ENCODE measurements around the gene PTPN1. TPM values are rescaled to one million over a fixed set of nuclear protein-coding genes. Genes with fewer than 3 reads are reported as not detected.
"Not testable (repeated sequence)": the region's sequence is repeated elsewhere in the genome, so short reads cannot be mapped to it uniquely, and the experiment has no call there.

Gene PTPN1
- total RNA-seq, 6 experiments from 2014 or later: 37.8 to 46.5 (median 45.2) TPM

DNA sequence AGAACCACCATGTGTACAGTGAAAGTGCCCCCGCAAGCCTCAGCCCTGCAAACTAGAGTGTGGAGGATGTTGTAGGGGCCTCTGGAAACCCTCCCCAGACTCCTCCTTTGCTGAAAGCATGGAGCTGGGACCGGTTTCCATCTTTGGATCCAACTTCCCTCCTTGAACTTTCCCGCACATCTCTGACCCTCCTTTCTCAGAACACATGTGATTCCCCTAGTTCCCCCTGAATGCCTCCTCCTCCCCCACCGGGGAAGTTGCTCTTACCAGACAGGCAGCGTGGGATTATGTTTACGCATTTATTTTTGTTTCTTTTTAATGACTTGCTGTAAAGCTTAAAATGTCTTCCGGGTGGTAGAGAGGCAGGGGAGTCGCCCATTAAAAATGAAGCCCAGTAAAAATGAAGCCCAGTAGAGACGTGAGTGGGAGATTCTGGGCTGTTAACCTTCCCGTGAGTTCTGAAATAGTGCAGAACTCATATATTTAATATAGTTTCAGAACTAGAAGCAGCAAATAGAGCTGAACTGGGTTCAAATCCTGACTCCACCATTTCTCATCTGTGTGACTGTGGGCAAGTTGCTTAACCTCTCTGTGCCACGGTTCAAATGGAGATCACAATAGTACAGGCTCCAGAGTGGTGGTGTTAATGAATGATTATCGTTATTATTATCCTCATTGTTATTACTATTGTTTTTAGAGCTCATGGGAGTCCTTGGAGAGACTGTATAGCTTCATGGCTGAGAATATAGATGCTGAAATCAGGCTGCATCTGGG is 8.0 kb upstream of the PTPN1 start:
- peaks cover 50% of the 10 kb centered on the region for H3K4me1 Mint-ChIP-seq (ENCODE audit: low read depth)
- no peaks in the 10 kb centered on the region for H3K36me3 Mint-ChIP-seq (ENCODE audit: low read depth)
- H3K9me3 Mint-ChIP-seq: no peaks in the 10 kb centered on the region
- no peaks in the 10 kb centered on the region; the same call in none of the 2 replicates for H3K27me3 Mint-ChIP-seq (ENCODE audit: insufficient read depth)
- H3K27ac Mint-ChIP-seq: peak overlapping the region; percentile 78; the same call in 1 of the 2 replicates
- TF ChIP-seq, protein P1, sequence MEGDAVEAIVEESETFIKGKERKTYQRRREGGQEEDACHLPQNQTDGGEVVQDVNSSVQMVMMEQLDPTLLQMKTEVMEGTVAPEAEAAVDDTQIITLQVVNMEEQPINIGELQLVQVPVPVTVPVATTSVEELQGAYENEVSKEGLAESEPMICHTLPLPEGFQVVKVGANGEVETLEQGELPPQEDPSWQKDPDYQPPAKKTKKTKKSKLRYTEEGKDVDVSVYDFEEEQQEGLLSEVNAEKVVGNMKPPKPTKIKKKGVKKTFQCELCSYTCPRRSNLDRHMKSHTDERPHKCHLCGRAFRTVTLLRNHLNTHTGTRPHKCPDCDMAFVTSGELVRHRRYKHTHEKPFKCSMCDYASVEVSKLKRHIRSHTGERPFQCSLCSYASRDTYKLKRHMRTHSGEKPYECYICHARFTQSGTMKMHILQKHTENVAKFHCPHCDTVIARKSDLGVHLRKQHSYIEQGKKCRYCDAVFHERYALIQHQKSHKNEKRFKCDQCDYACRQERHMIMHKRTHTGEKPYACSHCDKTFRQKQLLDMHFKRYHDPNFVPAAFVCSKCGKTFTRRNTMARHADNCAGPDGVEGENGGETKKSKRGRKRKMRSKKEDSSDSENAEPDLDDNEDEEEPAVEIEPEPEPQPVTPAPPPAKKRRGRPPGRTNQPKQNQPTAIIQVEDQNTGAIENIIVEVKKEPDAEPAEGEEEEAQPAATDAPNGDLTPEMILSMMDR (IDR thresholded peaks at IDR 0.05): no peak
- no peak overlapping the region for H3K4me3 Mint-ChIP-seq
- DNase-seq: no peak

- TF ChIP-seq, protein P1 (IDR thresholded peaks at IDR 0.05): peak; percentile 45
- peak overlapping the region; percentile 67 for H3K27ac Mint-ChIP-seq
- no peaks in the 10 kb centered on the region for H3K36me3 Mint-ChIP-seq (ENCODE audit: low read depth)
- H3K27me3 Mint-ChIP-seq (ENCODE audit: insufficient read depth): no peaks in the 10 kb centered on the region; the same call in none of the 2 replicates
- no peaks in the 10 kb centered on the region for H3K9me3 Mint-ChIP-seq
- no peak for DNase-seq
- peaks cover 45% of the 10 kb centered on the region for H3K4me1 Mint-ChIP-seq (ENCODE audit: low read depth)
- H3K4me3 Mint-ChIP-seq: no peak overlapping the region
These were observed 5.9 kb upstream of the PTPN1 start for GRCh38 chr20:50504231-50504823.

DNA sequence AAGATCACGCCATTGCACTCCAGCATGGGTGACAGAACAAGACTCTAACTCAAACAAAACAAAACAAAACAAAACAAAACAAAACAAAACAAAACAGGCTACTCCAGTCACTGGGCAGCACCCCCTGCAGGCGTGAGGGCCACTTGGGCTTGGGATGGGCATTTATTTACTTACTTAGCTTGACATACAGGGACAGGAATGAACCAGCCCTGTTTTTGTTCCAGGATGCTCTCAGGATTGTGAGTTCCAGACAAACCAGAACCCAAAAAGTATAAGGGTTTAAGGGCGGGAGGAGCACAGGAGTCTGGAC is 4.0 kb upstream of the PTPN1 start:
- DNase-seq: no peak
- H3K4me1 Mint-ChIP-seq (ENCODE audit: low read depth): peaks cover 50% of the 10 kb centered on the region
- no peaks in the 10 kb centered on the region for H3K36me3 Mint-ChIP-seq (ENCODE audit: low read depth)
- TF ChIP-seq, protein P1 (IDR thresholded peaks at IDR 0.05): peak; percentile 54
- H3K4me3 Mint-ChIP-seq: no peak overlapping the region
- no peaks in the 10 kb centered on the region; the same call in none of the 2 replicates for H3K27me3 Mint-ChIP-seq (ENCODE audit: insufficient read depth)
- H3K9me3 Mint-ChIP-seq: no peaks in the 10 kb centered on the region
- no peak overlapping the region for H3K27ac Mint-ChIP-seq

GRCh38 chr20:50507745-50508144 is 2.4 kb upstream of the PTPN1 start:
- H3K4me3 Mint-ChIP-seq; H3K9me3 Mint-ChIP-seq; H3K27me3 Mint-ChIP-seq (ENCODE audit: insufficient read depth); H3K27ac Mint-ChIP-seq; H3K36me3 Mint-ChIP-seq (ENCODE audit: low read depth); DNase-seq: not testable (repeated sequence)
- peaks cover 51% of the 10 kb centered on the region for H3K4me1 Mint-ChIP-seq (ENCODE audit: low read depth)

GRCh38 chr20:50508171-50508755 is 1.9 kb upstream of the PTPN1 start:
- peak overlapping the region; percentile 66; the same call in 1 of the 2 replicates for H3K27ac Mint-ChIP-seq
- H3K4me3 Mint-ChIP-seq: no peak overlapping the region
- DNase-seq: no peak
- peaks cover 51% of the 10 kb centered on the region for H3K4me1 Mint-ChIP-seq (ENCODE audit: low read depth)
- no peaks in the 10 kb centered on the region; the same call in none of the 2 replicates for H3K27me3 Mint-ChIP-seq (ENCODE audit: insufficient read depth)
- TF ChIP-seq, protein P1 (IDR thresholded peaks at IDR 0.05): no peak
- no peaks in the 10 kb centered on the region for H3K36me3 Mint-ChIP-seq (ENCODE audit: low read depth)
- H3K9me3 Mint-ChIP-seq: no peaks in the 10 kb centered on the region

All from HFFc6 (cell line).